Measurements from ENCODE around the gene A2M.

The A2M gene

GRCh38 chr12:9051158-9051550 lies 64.6 kb downstream of the A2M start:
- no peaks in the 10 kb centered on the region for H3K27me3 ChIP-seq (ENCODE audit: low read depth, low read length)
- no peaks in the 10 kb centered on the region for H3K79me2 ChIP-seq (ENCODE audit: low read length)
- peak overlapping the region; percentile 29 for H3K4me2 ChIP-seq (ENCODE audit: low read length)
- TF ChIP-seq, protein P1, sequence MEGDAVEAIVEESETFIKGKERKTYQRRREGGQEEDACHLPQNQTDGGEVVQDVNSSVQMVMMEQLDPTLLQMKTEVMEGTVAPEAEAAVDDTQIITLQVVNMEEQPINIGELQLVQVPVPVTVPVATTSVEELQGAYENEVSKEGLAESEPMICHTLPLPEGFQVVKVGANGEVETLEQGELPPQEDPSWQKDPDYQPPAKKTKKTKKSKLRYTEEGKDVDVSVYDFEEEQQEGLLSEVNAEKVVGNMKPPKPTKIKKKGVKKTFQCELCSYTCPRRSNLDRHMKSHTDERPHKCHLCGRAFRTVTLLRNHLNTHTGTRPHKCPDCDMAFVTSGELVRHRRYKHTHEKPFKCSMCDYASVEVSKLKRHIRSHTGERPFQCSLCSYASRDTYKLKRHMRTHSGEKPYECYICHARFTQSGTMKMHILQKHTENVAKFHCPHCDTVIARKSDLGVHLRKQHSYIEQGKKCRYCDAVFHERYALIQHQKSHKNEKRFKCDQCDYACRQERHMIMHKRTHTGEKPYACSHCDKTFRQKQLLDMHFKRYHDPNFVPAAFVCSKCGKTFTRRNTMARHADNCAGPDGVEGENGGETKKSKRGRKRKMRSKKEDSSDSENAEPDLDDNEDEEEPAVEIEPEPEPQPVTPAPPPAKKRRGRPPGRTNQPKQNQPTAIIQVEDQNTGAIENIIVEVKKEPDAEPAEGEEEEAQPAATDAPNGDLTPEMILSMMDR (IDR thresholded peaks at IDR 0.05; ENCODE audit: low read depth, low read length), result no peak; the same call in 1 of the 2 replicates
- no peak for TF ChIP-seq EZH2phosphoT487 (IDR thresholded peaks at IDR 0.05; ENCODE audit: low read depth)
- H3K4me1 ChIP-seq (ENCODE audit: low read length), result peaks cover 22% of the 10 kb centered on the region
- H3K9me3 ChIP-seq (ENCODE audit: insufficient read depth, low read length), result no peaks in the 10 kb centered on the region
- no peaks in the 10 kb centered on the region for H4K20me1 ChIP-seq (ENCODE audit: insufficient read depth, low read length)
- no peak overlapping the region for H3K9ac ChIP-seq (ENCODE audit: low read length)
- H3K36me3 ChIP-seq (replicated peaks; ENCODE audit: low read depth, low read length), result no peaks in the 10 kb centered on the region
- no peak overlapping the region for H3K4me3 ChIP-seq (ENCODE audit: low read length)
- H3K27ac ChIP-seq (ENCODE audit: low read length), result no peak overlapping the region
- H2AFZ ChIP-seq (ENCODE audit: low read depth, low read length), result 0 out of 2 replicates have a peak overlapping the region, but pooled peaks have one; percentile 42

DNA sequence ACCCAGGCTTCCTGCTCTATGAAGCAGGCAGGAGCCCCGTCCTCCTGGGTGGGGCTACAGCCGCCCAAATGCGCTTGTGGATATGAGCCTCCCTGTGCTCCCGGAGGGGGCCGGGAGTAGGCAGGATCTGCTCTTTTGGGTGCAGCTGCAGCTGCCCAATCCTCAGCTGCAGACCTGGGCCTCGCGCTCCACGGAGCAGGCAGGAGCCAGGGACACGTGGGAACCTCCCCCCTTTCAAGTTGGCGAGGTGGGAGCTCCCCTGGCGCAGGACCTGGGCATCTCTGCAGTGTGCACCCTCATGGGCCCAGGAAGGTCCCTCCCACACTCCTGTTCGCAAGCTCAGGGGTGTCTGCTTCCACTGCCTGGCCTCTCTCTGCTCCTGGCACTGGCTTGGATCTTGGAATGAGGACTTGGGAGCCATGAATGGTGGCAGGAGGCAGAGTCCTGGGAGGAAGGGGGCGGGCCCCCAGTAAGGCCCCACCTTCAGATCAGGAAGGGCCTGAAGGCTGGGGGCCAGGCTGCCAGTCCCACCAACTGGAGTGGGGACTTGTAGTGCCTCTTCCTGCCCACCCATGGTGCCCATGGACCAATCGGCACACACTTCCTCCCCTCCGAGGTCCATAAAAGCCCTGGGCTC lies 65.1 kb downstream of the A2M start:
- no peaks in the 10 kb centered on the region for H3K79me2 ChIP-seq (ENCODE audit: low read length)
- H3K4me1 ChIP-seq (ENCODE audit: low read length), result peaks cover 22% of the 10 kb centered on the region
- H3K9me3 ChIP-seq (ENCODE audit: insufficient read depth, low read length), result no peaks in the 10 kb centered on the region
- no peak overlapping the region for H3K9ac ChIP-seq (ENCODE audit: low read length)
- H3K4me3 ChIP-seq (ENCODE audit: low read length), result no peak overlapping the region
- H3K27me3 ChIP-seq (ENCODE audit: low read depth, low read length), result no peaks in the 10 kb centered on the region
- TF ChIP-seq, protein P1 (IDR thresholded peaks at IDR 0.05; ENCODE audit: low read depth, low read length), result no peak
- no peak for TF ChIP-seq EZH2phosphoT487 (IDR thresholded peaks at IDR 0.05; ENCODE audit: low read depth)
- no peak overlapping the region for H2AFZ ChIP-seq (ENCODE audit: low read depth, low read length)
- no peaks in the 10 kb centered on the region for H3K36me3 ChIP-seq (replicated peaks; ENCODE audit: low read depth, low read length)
- no peak overlapping the region for H3K27ac ChIP-seq (ENCODE audit: low read length)
- H4K20me1 ChIP-seq (ENCODE audit: insufficient read depth, low read length), result no peaks in the 10 kb centered on the region
- H3K4me2 ChIP-seq (ENCODE audit: low read length), result peak overlapping the region; percentile 29

- no peaks in the 10 kb centered on the region for H3K9me3 ChIP-seq (ENCODE audit: insufficient read depth, low read length)
- H4K20me1 ChIP-seq (ENCODE audit: insufficient read depth, low read length), result no peaks in the 10 kb centered on the region
- H3K27me3 ChIP-seq (ENCODE audit: low read depth, low read length), result no peaks in the 10 kb centered on the region
- H3K4me3 ChIP-seq (ENCODE audit: low read length), result no peak overlapping the region
- H3K4me2 ChIP-seq (ENCODE audit: low read length), result peak overlapping the region; percentile 27; the same call in 1 of the 2 replicates
- H3K79me2 ChIP-seq (ENCODE audit: low read length), result no peaks in the 10 kb centered on the region
- no peak for TF ChIP-seq EZH2phosphoT487 (IDR thresholded peaks at IDR 0.05; ENCODE audit: low read depth)
- TF ChIP-seq, protein P1 (IDR thresholded peaks at IDR 0.05; ENCODE audit: low read depth, low read length), result peak; percentile 72
- no peaks in the 10 kb centered on the region for H3K36me3 ChIP-seq (replicated peaks; ENCODE audit: low read depth, low read length)
- peaks cover 22% of the 10 kb centered on the region for H3K4me1 ChIP-seq (ENCODE audit: low read length)
- no peak overlapping the region for H3K9ac ChIP-seq (ENCODE audit: low read length)
- H2AFZ ChIP-seq (ENCODE audit: low read depth, low read length), result no peak overlapping the region
- H3K27ac ChIP-seq (ENCODE audit: low read length), result no peak overlapping the region
Observed at GRCh38 chr12:9049520-9050133, 66.1 kb downstream of the A2M start.

DNA sequence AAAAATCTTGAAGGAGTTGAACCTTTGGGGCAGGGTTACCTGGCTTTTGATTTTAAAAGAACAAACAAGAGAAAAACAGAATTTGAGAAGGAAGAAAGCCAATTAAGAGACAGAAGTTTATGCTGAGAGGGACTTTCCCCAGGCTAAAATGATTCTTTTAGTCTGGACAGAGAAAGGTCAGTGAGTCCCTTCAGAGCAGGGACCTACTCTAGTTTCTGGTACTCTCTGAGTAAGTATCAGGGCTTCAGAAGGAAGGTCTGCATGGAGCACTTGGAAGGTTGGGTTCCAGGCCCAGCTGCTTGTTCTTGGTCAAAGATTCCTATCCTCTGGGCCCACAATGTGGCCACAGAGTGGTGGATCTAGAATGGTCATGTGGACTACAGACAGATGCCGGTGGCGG lies 66.8 kb downstream of the A2M start:
- no peaks in the 10 kb centered on the region for H3K27me3 ChIP-seq (ENCODE audit: low read depth, low read length)
- no peaks in the 10 kb centered on the region for H3K36me3 ChIP-seq (replicated peaks; ENCODE audit: low read depth, low read length)
- no peaks in the 10 kb centered on the region for H3K79me2 ChIP-seq (ENCODE audit: low read length)
- no peak overlapping the region for H3K27ac ChIP-seq (ENCODE audit: low read length)
- H3K9me3 ChIP-seq (ENCODE audit: insufficient read depth, low read length), result no peaks in the 10 kb centered on the region
- H3K4me2 ChIP-seq (ENCODE audit: low read length), result no peak overlapping the region
- no peak overlapping the region for H2AFZ ChIP-seq (ENCODE audit: low read depth, low read length)
- H4K20me1 ChIP-seq (ENCODE audit: insufficient read depth, low read length), result no peaks in the 10 kb centered on the region
- H3K4me3 ChIP-seq (ENCODE audit: low read length), result no peak overlapping the region
- TF ChIP-seq, protein P1 (IDR thresholded peaks at IDR 0.05; ENCODE audit: low read depth, low read length), result no peak
- TF ChIP-seq EZH2phosphoT487 (IDR thresholded peaks at IDR 0.05; ENCODE audit: low read depth), result no peak
- H3K9ac ChIP-seq (ENCODE audit: low read length), result no peak overlapping the region
- H3K4me1 ChIP-seq (ENCODE audit: low read length), result peaks cover 22% of the 10 kb centered on the region
